ENCODE data around the gene PTPRN. TPM values are rescaled to one million over a fixed set of nuclear protein-coding genes. Genes with fewer than 3 reads are reported as not detected.

Gene PTPRN
- total RNA-seq, 1 donor from 2014 or later: 0.23 TPM

Other genes with a start within 250 kb of the PTPRN start
- gene IHH, start 248.5 kb downstream of the PTPRN start, total RNA-seq: not detected in 2 replicates
- gene NHEJ1, start 148.6 kb downstream of the PTPRN start, total RNA-seq: 18.1 and 20.7 TPM in 2 replicates
- 1.8 and 1.9 TPM in 2 replicates for gene SLC23A3, start 139.4 kb downstream of the PTPRN start, total RNA-seq
- 69.8 and 72.2 TPM in 2 replicates for gene CNPPD1, start 132.5 kb downstream of the PTPRN start, total RNA-seq
- gene RETREG2, start 131.1 kb downstream of the PTPRN start, total RNA-seq: 58.4 and 61.5 TPM in 2 replicates
- gene ZFAND2B, start 102.6 kb downstream of the PTPRN start, total RNA-seq: 35.0 and 41.3 TPM in 2 replicates
- 31.9 and 32.9 TPM in 2 replicates for gene ABCB6, start 90.4 kb downstream of the PTPRN start, total RNA-seq
- 55.3 and 57.0 TPM in 2 replicates for gene ATG9A, start 79.8 kb downstream of the PTPRN start, total RNA-seq
- gene ANKZF1, start 79.6 kb downstream of the PTPRN start, total RNA-seq: 112 and 117 TPM in 2 replicates
- 4.6 and 4.9 TPM in 2 replicates for gene GLB1L, start 64.0 kb downstream of the PTPRN start, total RNA-seq
- 30.1 and 30.6 TPM in 2 replicates for gene STK16, start 63.9 kb downstream of the PTPRN start, total RNA-seq
- gene TUBA4B, start 56.2 kb downstream of the PTPRN start, total RNA-seq: not detected in 2 replicates
- gene TUBA4A, start 55.5 kb downstream of the PTPRN start, total RNA-seq: 211 and 217 TPM in 2 replicates
- gene DNAJB2, start 30.0 kb downstream of the PTPRN start, total RNA-seq: 40.8 and 45.3 TPM in 2 replicates
- gene RESP18, start 23.3 kb upstream of the PTPRN start, total RNA-seq: not detected in 2 replicates
- 124 and 128 TPM in 2 replicates for gene DNPEP, start 78.5 kb upstream of the PTPRN start, total RNA-seq
- gene DES, start 109.0 kb upstream of the PTPRN start, total RNA-seq: not detected in 2 replicates
- gene SPEG, start 125.4 kb upstream of the PTPRN start, total RNA-seq: 0.13 TPM in 1 of 2 replicates, not detected in the other
- gene GMPPA, start 189.5 kb upstream of the PTPRN start, total RNA-seq: 41.3 and 50.3 TPM in 2 replicates
- 0.08 TPM in 1 of 2 replicates, not detected in the other for gene ASIC4, start 205.1 kb upstream of the PTPRN start, total RNA-seq
- 41.3 and 43.4 TPM in 2 replicates for gene CHPF, start 234.4 kb upstream of the PTPRN start, total RNA-seq
- 2.9 and 3.3 TPM in 2 replicates for gene TMEM198, start 234.6 kb upstream of the PTPRN start, total RNA-seq